Esophagus squamous epithelium (tissue), 5 donors: Measurements from ENCODE around the gene KCNH1. TPM values are rescaled to one million over a fixed set of nuclear protein-coding genes. Genes with fewer than 3 reads are reported as not detected.

Source experiments
- DNase-seq: peaks from one replicate; lab custom pipeline; 2025; lab: John Stamatoyannopoulos, UW
- H3K27ac ChIP-seq, 4 donors: fragments of 200-600 bp; sonication (generic); one replicate each; pipeline ENCODE4 v1.5.1; 2016 to 2019; ENCODE audit warnings: mild to moderate bottlenecking in 1 of 4
- H3K27me3 ChIP-seq, 4 donors: fragments of 200-600 bp; sonication (generic); 1 replicate in 3 of 4; 2 replicates in 1 of 4; pipeline versions ENCODE4 v1.5.1 to v1.6.0; 2017 to 2021; ENCODE audit warnings: antibody characterized with exemption in 1 of 4
- H3K36me3 ChIP-seq, 3 donors: fragments of 200-600 bp; sonication (generic); one replicate each; pipeline ENCODE4 v1.5.1; 2016 to 2019
- H3K4me1 ChIP-seq, 3 donors: fragments of 200-600 bp; sonication (generic); one replicate each; pipeline ENCODE4 v1.5.1; 2017 to 2019
- H3K4me3 ChIP-seq, 4 donors: fragments of 200-600 bp; sonication (generic); 1 replicate in 3 of 4; 2 replicates in 1 of 4; pipeline ENCODE4 v1.5.1; 2016 to 2019; ENCODE audit warnings: mild to moderate bottlenecking in 2 of 4, moderate library complexity in 1 of 4
- H3K9me3 ChIP-seq, 3 donors: fragments of 200-600 bp; sonication (generic); one replicate each; pipeline ENCODE4 v1.5.1; 2016 to 2019
- POLR2A ChIP-seq, 4 donors: fragments of 450-650 bp; IDR thresholded peaks; one replicate each; pipeline ENCODE4 v1.6.1; 2017; ENCODE audit warnings: antibody characterized with exemption in 4 of 4, mild to moderate bottlenecking in 4 of 4, moderate library complexity in 3 of 4
- WGBS, 2 donors: methylation state at CpG; one replicate each; pipeline ENCODE4 v1.1.5; 2018; 5-methylcytosine and 5-hydroxymethylcytosine counted together
- intact Hi-C: fragments of 100-400 bp; cut with DNase I; formaldehyde crosslinking; loops from one replicate; pipeline ENCODE4 v1.15.0; 2022
- total RNA-seq, 4 donors: library from RNA; depleted of rRNA; stranded (reverse); fragments of >200 nt; gene quantifications; one replicate each; pipeline ENCODE4 v1.1.0, GENCODE V29; 2016
- TF ChIP-seq, protein P1 (sequence below), 6 experiments: fragments of 450-650 bp in 4 of 6; fragments of 200-600 bp in 2 of 6; sonication (generic) in 2 of 6; IDR thresholded peaks; one replicate each; pipeline ENCODE4 v1.5.1; 2016 to 2019; ENCODE audit warnings: antibody characterized with exemption in 6 of 6, mild to moderate bottlenecking in 4 of 6, moderate library complexity in 4 of 6
- donor health status: DM: yes; HTN: yes; CAD: no.

Gene KCNH1
- total RNA-seq, 4 donors from 2014 or later, result 0.57 to 1.0 (median 0.83) TPM; not detected in 1

DNA sequence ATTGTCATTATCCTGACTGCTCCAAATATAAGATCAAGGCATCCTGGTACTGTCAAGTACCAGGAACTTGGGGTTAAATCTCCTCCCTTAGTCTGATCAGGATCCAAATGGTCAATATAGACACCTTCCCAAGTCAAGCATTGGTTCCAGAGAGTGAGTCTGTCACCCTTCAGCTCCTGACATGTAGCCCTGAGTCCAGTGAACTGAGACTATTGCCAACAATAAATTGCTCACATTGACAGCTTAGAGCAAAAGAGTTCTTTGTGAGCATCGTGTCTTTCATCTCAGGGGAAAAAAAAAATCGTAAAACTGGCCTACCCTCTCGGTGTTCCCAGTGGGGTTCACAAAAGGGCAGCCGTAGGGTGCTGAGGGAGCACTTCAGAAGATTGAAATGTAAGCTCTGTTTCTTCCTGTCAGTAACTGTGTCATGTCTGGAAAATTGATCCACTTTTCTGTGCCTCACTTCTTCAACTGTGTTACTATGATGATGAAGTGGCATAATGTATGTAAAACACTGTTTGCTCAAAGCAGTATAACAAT lies 228.5 kb downstream of the KCNH1 start:
- WGBS, 2 donors, result 55 to 73% methylated on average over 4 of the region's 4 CpGs
- Histone ChIP-seq H3K9me3 (no peaks in the 10 kb centered on the region), H3K27me3 (peaks cover 0 to 11% (median 0%) of the 10 kb centered on the region in 4 donors), H3K4me3 (no peak overlapping the region), H3K36me3 (no peaks in the 10 kb centered on the region), H3K4me1 (no peaks in the 10 kb centered on the region), H3K27ac (no peak overlapping the region)
- TF ChIP-seq, protein P1, sequence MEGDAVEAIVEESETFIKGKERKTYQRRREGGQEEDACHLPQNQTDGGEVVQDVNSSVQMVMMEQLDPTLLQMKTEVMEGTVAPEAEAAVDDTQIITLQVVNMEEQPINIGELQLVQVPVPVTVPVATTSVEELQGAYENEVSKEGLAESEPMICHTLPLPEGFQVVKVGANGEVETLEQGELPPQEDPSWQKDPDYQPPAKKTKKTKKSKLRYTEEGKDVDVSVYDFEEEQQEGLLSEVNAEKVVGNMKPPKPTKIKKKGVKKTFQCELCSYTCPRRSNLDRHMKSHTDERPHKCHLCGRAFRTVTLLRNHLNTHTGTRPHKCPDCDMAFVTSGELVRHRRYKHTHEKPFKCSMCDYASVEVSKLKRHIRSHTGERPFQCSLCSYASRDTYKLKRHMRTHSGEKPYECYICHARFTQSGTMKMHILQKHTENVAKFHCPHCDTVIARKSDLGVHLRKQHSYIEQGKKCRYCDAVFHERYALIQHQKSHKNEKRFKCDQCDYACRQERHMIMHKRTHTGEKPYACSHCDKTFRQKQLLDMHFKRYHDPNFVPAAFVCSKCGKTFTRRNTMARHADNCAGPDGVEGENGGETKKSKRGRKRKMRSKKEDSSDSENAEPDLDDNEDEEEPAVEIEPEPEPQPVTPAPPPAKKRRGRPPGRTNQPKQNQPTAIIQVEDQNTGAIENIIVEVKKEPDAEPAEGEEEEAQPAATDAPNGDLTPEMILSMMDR (IDR thresholded peaks at IDR 0.05), result no peak
- no peak for TF ChIP-seq POLR2A (IDR thresholded peaks at IDR 0.05)
- no peak for DNase-seq
- intact Hi-C loops, result no loop called here

DNA sequence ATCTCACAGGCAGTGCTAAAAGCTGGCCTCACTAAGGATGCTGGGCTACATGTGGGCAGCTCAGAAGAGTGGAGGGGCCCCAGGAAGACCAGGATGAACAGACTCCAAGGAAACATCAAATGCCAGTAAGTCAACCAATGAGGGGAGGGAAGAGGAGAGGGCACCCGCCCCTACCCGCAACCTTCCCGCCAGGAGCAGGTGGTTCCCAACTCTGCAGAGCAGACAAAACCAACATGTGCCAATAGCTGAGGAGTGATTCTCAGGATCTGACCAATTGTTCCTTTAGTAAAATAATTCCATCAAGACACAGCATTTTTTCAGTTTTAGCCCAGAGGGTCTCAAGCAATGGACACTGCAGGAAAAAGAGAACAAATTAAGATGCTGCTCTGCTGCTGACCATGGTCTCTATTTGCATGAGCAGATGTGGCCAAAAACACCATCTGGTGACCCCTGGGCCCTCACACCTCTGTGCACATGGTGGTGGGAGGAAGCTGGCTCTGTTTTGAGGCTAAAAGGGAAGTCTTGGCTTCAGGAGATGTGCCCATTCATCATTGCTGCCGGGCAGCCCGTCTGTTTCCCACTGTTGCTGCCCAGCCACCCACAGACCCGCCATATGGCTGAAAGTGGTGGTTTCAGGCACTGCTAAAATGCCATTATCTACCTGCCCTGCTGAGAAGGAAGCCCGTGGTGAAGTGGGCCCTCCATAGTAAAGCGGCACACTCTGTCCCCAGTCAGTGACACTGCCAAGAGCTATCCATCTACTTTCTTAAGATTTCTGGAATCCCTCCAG lies 231.8 kb downstream of the KCNH1 start:
- Histone ChIP-seq H3K27me3 (peaks cover 0 to 15% (median 0%) of the 10 kb centered on the region in 4 donors), H3K4me3 (no peak overlapping the region), H3K36me3 (no peaks in the 10 kb centered on the region), H3K27ac (no peak overlapping the region), H3K9me3 (no peaks in the 10 kb centered on the region), H3K4me1 (no peaks in the 10 kb centered on the region)
- intact Hi-C loops, result no loop called here
- WGBS, 2 donors, result 56 to 71% methylated on average over 5 to 6 of the region's 8 CpGs
- no peak for DNase-seq
- TF ChIP-seq POLR2A (IDR thresholded peaks at IDR 0.05), result no peak
- TF ChIP-seq, protein P1 (IDR thresholded peaks at IDR 0.05), result no peak

DNA sequence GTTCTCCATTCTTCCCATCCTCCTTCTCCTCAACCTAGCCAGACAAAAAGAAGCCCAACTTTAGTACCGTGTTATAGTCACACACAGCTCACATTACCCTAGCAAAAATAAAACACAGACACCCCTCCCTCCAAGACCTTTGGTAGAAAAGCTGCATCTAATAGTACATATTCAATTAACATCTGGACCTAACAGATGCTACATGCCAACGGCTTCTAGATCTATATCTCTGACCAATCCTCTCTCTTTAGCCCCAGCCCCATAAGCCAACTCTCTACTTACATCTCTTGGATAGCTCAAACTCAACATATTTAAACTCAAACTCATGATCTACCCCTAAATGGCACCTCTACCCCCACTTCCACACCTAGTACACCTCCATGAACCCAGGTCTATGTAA lies 233.1 kb downstream of the KCNH1 start:
- no peaks in the 10 kb centered on the region for H3K4me1 ChIP-seq
- no peak for TF ChIP-seq POLR2A (IDR thresholded peaks at IDR 0.05)
- TF ChIP-seq, protein P1 (IDR thresholded peaks at IDR 0.05), result no peak
- H3K36me3 ChIP-seq, result no peaks in the 10 kb centered on the region
- DNase-seq, result no peak
- H3K4me3 ChIP-seq, result no peak overlapping the region
- intact Hi-C loops, result no loop called here
- H3K27ac ChIP-seq, result no peak overlapping the region
- H3K9me3 ChIP-seq, result no peaks in the 10 kb centered on the region
- peaks cover 0 to 10% (median 0%) of the 10 kb centered on the region in 4 donors for H3K27me3 ChIP-seq
- WGBS, 2 donors, result 59 to 70% methylated on average over 2 of the region's 2 CpGs

DNA sequence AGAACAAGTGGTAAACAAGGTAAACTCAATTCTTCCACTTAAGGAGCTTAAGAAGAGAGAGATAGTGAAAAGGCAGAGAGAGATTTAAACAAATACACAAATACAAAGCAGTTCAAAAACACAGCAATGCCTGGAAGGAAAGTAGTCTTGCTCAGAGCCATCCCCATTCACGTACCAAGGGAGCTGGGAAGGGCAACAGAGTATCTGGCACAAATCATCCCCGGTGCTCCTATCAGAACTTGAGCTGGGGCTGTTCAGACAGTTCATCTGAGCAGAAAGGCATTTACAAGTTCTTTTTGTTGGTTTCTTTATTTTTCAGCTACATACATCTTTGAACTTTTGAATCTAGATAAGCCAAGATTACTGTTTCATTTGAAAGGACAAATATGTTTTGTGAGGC lies 233.9 kb downstream of the KCNH1 start:
- no peaks in the 10 kb centered on the region for H3K9me3 ChIP-seq
- H3K27ac ChIP-seq, result no peak overlapping the region
- TF ChIP-seq, protein P1 (IDR thresholded peaks at IDR 0.05), result no peak
- TF ChIP-seq POLR2A (IDR thresholded peaks at IDR 0.05), result no peak
- H3K27me3 ChIP-seq, result peaks cover 0 to 9% (median 0%) of the 10 kb centered on the region in 4 donors
- no peak overlapping the region for H3K4me3 ChIP-seq
- intact Hi-C loops, result no loop called here
- 52 to 73% methylated on average over 2 of the region's 2 CpGs for WGBS, 2 donors
- DNase-seq, result no peak
- H3K4me1 ChIP-seq, result no peaks in the 10 kb centered on the region
- no peaks in the 10 kb centered on the region for H3K36me3 ChIP-seq

DNA sequence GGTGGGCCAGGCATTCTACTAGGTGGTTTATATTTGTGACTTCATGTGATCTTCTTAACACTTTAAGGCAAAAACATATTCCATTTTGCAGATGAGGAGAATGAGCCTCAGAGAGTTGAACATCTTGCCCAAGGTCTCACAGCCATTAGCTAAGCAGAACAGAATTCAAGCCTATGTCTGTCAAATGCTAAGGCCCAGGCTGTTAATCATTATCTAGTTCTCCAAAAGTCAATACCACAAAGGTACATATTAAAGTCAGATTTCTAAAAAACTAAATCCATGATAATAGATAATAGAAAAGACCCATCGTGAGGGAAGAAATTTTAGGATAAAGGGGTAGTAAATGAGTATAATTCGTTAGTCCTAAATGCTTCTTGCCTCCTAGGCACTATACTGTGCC lies 234.3 kb downstream of the KCNH1 start:
- DNase-seq, result no peak
- Histone ChIP-seq H3K27ac (no peak overlapping the region), H3K4me1 (no peaks in the 10 kb centered on the region), H3K36me3 (no peaks in the 10 kb centered on the region), H3K4me3 (no peak overlapping the region), H3K9me3 (no peaks in the 10 kb centered on the region), H3K27me3 (peaks cover 0 to 9% (median 0%) of the 10 kb centered on the region in 4 donors)
- 48 to 61% methylated on average over 2 of the region's 2 CpGs for WGBS, 2 donors
- TF ChIP-seq, protein P1 (IDR thresholded peaks at IDR 0.05), result no peak
- no peak for TF ChIP-seq POLR2A (IDR thresholded peaks at IDR 0.05)
- intact Hi-C loops, result no loop called here
